ENCODE measurements around the gene GPATCH2L.

GPATCH2L gene

GRCh38 chr14:76196980-76197695, 45.4 kb downstream of the GPATCH2L start:
- DNase-seq (ENCODE audit: low read depth), result no peak
- no peak overlapping the region for H3K4me3 ChIP-seq (ENCODE audit: low read depth, low read length)
- TF ChIP-seq, protein P1, sequence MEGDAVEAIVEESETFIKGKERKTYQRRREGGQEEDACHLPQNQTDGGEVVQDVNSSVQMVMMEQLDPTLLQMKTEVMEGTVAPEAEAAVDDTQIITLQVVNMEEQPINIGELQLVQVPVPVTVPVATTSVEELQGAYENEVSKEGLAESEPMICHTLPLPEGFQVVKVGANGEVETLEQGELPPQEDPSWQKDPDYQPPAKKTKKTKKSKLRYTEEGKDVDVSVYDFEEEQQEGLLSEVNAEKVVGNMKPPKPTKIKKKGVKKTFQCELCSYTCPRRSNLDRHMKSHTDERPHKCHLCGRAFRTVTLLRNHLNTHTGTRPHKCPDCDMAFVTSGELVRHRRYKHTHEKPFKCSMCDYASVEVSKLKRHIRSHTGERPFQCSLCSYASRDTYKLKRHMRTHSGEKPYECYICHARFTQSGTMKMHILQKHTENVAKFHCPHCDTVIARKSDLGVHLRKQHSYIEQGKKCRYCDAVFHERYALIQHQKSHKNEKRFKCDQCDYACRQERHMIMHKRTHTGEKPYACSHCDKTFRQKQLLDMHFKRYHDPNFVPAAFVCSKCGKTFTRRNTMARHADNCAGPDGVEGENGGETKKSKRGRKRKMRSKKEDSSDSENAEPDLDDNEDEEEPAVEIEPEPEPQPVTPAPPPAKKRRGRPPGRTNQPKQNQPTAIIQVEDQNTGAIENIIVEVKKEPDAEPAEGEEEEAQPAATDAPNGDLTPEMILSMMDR (IDR thresholded peaks at IDR 0.05; ENCODE audit: insufficient read depth, low read depth, low read length, missing control alignments), result no peak

- H3K4me3 ChIP-seq (ENCODE audit: low read depth, low read length), result no peak overlapping the region
- TF ChIP-seq, protein P1 (IDR thresholded peaks at IDR 0.05; ENCODE audit: insufficient read depth, low read depth, low read length, missing control alignments), result no peak
- no peak for DNase-seq (ENCODE audit: low read depth)
These were observed 49.4 kb downstream of the GPATCH2L start for GRCh38 chr14:76201162-76201561.

GRCh38 chr14:76203086-76204001, 51.6 kb downstream of the GPATCH2L start:
- TF ChIP-seq, protein P1 (IDR thresholded peaks at IDR 0.05; ENCODE audit: insufficient read depth, low read depth, low read length, missing control alignments), result no peak
- DNase-seq (ENCODE audit: low read depth), result peak; percentile 88
- H3K4me3 ChIP-seq (ENCODE audit: low read depth, low read length), result no peak overlapping the region

GRCh38 chr14:76204461-76205230, 52.9 kb downstream of the GPATCH2L start:
- no peak overlapping the region for H3K4me3 ChIP-seq (ENCODE audit: low read depth, low read length)
- no peak for DNase-seq (ENCODE audit: low read depth)
- TF ChIP-seq, protein P1 (IDR thresholded peaks at IDR 0.05; ENCODE audit: insufficient read depth, low read depth, low read length, missing control alignments), result no peak

GRCh38 chr14:76205708-76206107, 54.0 kb downstream of the GPATCH2L start:
- no peak overlapping the region for H3K4me3 ChIP-seq (ENCODE audit: low read depth, low read length)
- TF ChIP-seq, protein P1 (IDR thresholded peaks at IDR 0.05; ENCODE audit: insufficient read depth, low read depth, low read length, missing control alignments), result no peak
- DNase-seq (ENCODE audit: low read depth), result peak; percentile 53

- no peak overlapping the region for H3K4me3 ChIP-seq (ENCODE audit: low read depth, low read length)
- no peak for DNase-seq (ENCODE audit: low read depth)
- TF ChIP-seq, protein P1 (IDR thresholded peaks at IDR 0.05; ENCODE audit: insufficient read depth, low read depth, low read length, missing control alignments), result no peak
These were observed 56.6 kb downstream of the GPATCH2L start for GRCh38 chr14:76208340-76208739.
